SU-DHL-6 (cell line): ENCODE measurements around the gene WNT10A.
A peak's percentile ranks its signal among the peaks of the same experiment; 100 is the strongest.

Experiments
- H2AFZ ChIP-seq: fragments of 200-600 bp; sonication (generic); 2 replicates; pipeline ENCODE4 v1.6.1; 2014; ENCODE audit warnings: low read depth, mild to moderate bottlenecking, moderate library complexity, mixed read lengths, antibody characterized with exemption, low read length; ENCODE audit not compliant: severe bottlenecking
- H3F3A ChIP-seq: fragments of 200-600 bp; shearing (Covaris generic); 2 replicates; pipeline ENCODE4 v1.6.0; 2016; ENCODE audit warnings: antibody characterized with exemption, mild to moderate bottlenecking; ENCODE audit not compliant: insufficient read depth
- H3K27ac ChIP-seq: fragments of 200-600 bp; sonication (generic); 2 replicates; pipeline ENCODE4 v1.5.1; 2016; ENCODE audit warnings: low read depth, mild to moderate bottlenecking, low read length, moderate library complexity, mixed read lengths
- H3K27me3 ChIP-seq: fragments of 200-600 bp; sonication (generic), shearing (Covaris generic); 2 replicates; pipeline ENCODE4 v1.6.0; 2014; ENCODE audit warnings: mild to moderate bottlenecking, low read length
- H3K36me3 ChIP-seq: fragments of 200-600 bp; sonication (generic); 2 replicates; pipeline ENCODE4 v1.6.1; 2014; ENCODE audit warnings: mild to moderate bottlenecking, low read length, mixed read lengths
- H3K4me2 ChIP-seq: fragments of 300-600, 200-600 bp; shearing (Covaris generic), sonication (generic); 2 replicates; pipeline ENCODE4 v1.6.0; 2014; ENCODE audit warnings: low read length, low read depth, mild to moderate bottlenecking; ENCODE audit not compliant: poor library complexity, severe bottlenecking
- H3K4me3 ChIP-seq: fragments of 200-600 bp; sonication (generic); 2 replicates; pipeline ENCODE4 v1.5.1; 2014; ENCODE audit warnings: antibody characterized with exemption, low read length, mild to moderate bottlenecking, mixed read lengths; ENCODE audit not compliant: insufficient read depth, poor library complexity, severe bottlenecking
- H3K79me2 ChIP-seq: fragments of 200-600 bp; sonication (generic); 2 replicates; pipeline ENCODE4 v1.6.1; 2014; ENCODE audit warnings: mild to moderate bottlenecking, low read length, moderate library complexity; ENCODE audit not compliant: insufficient read depth
- H3K9ac ChIP-seq: fragments of 200-600 bp; sonication (generic); 2 replicates; pipeline ENCODE4 v1.7.0; 2014; ENCODE audit warnings: mild to moderate bottlenecking, low read length
- H3K9me2 ChIP-seq: fragments of 200-600 bp; sonication (generic); replicated peaks from 2 replicates; pipeline ENCODE4 v1.6.1; 2014; ENCODE audit warnings: low read length; ENCODE audit not compliant: insufficient read depth
- H3K9me3 ChIP-seq: fragments of 200-600 bp; sonication (generic); 2 replicates; pipeline ENCODE4 v1.6.1; 2014; ENCODE audit warnings: low read length, mixed read lengths; ENCODE audit not compliant: insufficient read depth
- H4K20me1 ChIP-seq: fragments of 200-600 bp; sonication (generic); 2 replicates; pipeline ENCODE4 v1.6.1; 2014; ENCODE audit warnings: low read depth, mild to moderate bottlenecking, antibody characterized with exemption, low read length, moderate library complexity, mixed read lengths
- EZH2phosphoT487 ChIP-seq: fragments of 200-600 bp; sonication (generic), shearing (Covaris generic); conservative IDR thresholded peaks from 2 replicates; pipeline ENCODE4 v1.6.1; 2018; ENCODE audit warnings: mild to moderate bottlenecking, antibody characterized with exemption, low read length, moderate library complexity, mixed read lengths
- TF ChIP-seq, protein P1 (sequence below): fragments of 200-600 bp; sonication (generic); IDR thresholded peaks from one replicate; pipeline ENCODE4 v1.5.1; 2017; ENCODE audit warnings: antibody characterized with exemption, mild to moderate bottlenecking, low read length, moderate library complexity; ENCODE audit not compliant: insufficient read depth, poor library complexity, severe bottlenecking

WNT10A gene

GRCh38 chr2:218871345-218872302, 9.0 kb upstream of the WNT10A start:
- Histone ChIP-seq H4K20me1 (no peaks in the 10 kb centered on the region), H3K4me3 (peak overlapping the region; percentile 30), H3K9ac (peak overlapping the region; percentile 48), H3K27me3 (no peaks in the 10 kb centered on the region), H3F3A (no peaks in the 10 kb centered on the region), H3K9me2 (no peaks in the 10 kb centered on the region), H3K4me2 (peak overlapping the region; percentile 52), H3K79me2 (no peaks in the 10 kb centered on the region), H3K9me3 (no peaks in the 10 kb centered on the region), H3K36me3 (no peaks in the 10 kb centered on the region), H2AFZ (peak overlapping the region; percentile 49), H3K27ac (no peak overlapping the region)
- TF ChIP-seq, protein P1, sequence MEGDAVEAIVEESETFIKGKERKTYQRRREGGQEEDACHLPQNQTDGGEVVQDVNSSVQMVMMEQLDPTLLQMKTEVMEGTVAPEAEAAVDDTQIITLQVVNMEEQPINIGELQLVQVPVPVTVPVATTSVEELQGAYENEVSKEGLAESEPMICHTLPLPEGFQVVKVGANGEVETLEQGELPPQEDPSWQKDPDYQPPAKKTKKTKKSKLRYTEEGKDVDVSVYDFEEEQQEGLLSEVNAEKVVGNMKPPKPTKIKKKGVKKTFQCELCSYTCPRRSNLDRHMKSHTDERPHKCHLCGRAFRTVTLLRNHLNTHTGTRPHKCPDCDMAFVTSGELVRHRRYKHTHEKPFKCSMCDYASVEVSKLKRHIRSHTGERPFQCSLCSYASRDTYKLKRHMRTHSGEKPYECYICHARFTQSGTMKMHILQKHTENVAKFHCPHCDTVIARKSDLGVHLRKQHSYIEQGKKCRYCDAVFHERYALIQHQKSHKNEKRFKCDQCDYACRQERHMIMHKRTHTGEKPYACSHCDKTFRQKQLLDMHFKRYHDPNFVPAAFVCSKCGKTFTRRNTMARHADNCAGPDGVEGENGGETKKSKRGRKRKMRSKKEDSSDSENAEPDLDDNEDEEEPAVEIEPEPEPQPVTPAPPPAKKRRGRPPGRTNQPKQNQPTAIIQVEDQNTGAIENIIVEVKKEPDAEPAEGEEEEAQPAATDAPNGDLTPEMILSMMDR, result no peak
- TF ChIP-seq EZH2phosphoT487, result no peak

- Histone ChIP-seq H3K4me2 (no peak overlapping the region), H3K9me3 (no peaks in the 10 kb centered on the region), H3K79me2 (no peaks in the 10 kb centered on the region), H3K27me3 (no peaks in the 10 kb centered on the region), H3K36me3 (no peaks in the 10 kb centered on the region), H3K4me3 (no peak overlapping the region), H3F3A (no peaks in the 10 kb centered on the region; the same call in 1 of the 2 replicates), H2AFZ (no peak overlapping the region), H4K20me1 (no peaks in the 10 kb centered on the region), H3K9me2 (no peaks in the 10 kb centered on the region), H3K9ac (no peak overlapping the region), H3K27ac (no peak overlapping the region)
- TF ChIP-seq, protein P1, result no peak
- TF ChIP-seq EZH2phosphoT487, result no peak
Observed at GRCh38 chr2:218872645-218873358, 7.8 kb upstream of the WNT10A start.

DNA sequence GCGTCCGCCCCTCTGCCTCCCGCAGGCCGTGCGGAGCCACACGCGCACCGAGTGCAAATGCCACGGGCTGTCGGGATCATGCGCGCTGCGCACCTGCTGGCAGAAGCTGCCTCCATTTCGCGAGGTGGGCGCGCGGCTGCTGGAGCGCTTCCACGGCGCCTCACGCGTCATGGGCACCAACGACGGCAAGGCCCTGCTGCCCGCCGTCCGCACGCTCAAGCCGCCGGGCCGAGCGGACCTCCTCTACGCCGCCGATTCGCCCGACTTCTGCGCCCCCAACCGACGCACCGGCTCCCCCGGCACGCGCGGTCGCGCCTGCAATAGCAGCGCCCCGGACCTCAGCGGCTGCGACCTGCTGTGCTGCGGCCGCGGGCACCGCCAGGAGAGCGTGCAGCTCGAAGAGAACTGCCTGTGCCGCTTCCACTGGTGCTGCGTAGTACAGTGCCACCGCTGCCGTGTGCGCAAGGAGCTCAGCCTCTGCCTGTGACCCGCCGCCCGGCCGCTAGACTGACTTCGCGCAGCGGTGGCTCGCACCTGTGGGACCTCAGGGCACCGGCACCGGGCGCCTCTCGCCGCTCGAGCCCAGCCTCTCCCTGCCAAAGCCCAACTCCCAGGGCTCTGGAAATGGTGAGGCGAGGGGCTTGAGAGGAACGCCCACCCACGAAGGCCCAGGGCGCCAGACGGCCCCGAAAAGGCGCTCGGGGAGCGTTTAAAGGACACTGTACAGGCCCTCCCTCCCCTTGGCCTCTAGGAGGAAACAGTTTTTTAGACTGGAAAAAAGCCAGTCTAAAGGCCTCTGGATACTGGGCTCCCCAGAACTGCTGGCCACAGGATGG, 7.1 kb upstream of the WNT10A start:
- no peak overlapping the region for H3K9ac ChIP-seq
- H3F3A ChIP-seq, result peaks cover 3% of the 10 kb centered on the region
- no peaks in the 10 kb centered on the region for H3K79me2 ChIP-seq
- no peaks in the 10 kb centered on the region for H3K9me2 ChIP-seq
- H3K4me2 ChIP-seq, result no peak overlapping the region
- no peak for TF ChIP-seq EZH2phosphoT487
- no peaks in the 10 kb centered on the region for H4K20me1 ChIP-seq
- H2AFZ ChIP-seq, result no peak overlapping the region
- no peak overlapping the region for H3K27ac ChIP-seq
- H3K4me3 ChIP-seq, result no peak overlapping the region
- no peaks in the 10 kb centered on the region for H3K36me3 ChIP-seq
- H3K9me3 ChIP-seq, result no peaks in the 10 kb centered on the region
- no peaks in the 10 kb centered on the region for H3K27me3 ChIP-seq
